OCI-LY7 (cell line): ENCODE results near the gene C20orf141.

Experiments used
- EZH2phosphoT487 ChIP-seq: fragments of 200-600 bp; sonication (generic); IDR thresholded peaks from 2 replicates; pipeline ENCODE4 v1.6.1; 2018; ENCODE audit warnings: low read depth, borderline replicate concordance, mild to moderate bottlenecking, mixed run types, antibody characterized with exemption, low read length, moderate library complexity, mixed read lengths
- TF ChIP-seq, protein P1 (sequence below): fragments of 200-600 bp; sonication (generic); conservative IDR thresholded peaks from 2 replicates; pipeline ENCODE4 v1.5.1; 2014; ENCODE audit warnings: mild to moderate bottlenecking, antibody characterized with exemption, low read length, moderate library complexity, mixed read lengths

DNA sequence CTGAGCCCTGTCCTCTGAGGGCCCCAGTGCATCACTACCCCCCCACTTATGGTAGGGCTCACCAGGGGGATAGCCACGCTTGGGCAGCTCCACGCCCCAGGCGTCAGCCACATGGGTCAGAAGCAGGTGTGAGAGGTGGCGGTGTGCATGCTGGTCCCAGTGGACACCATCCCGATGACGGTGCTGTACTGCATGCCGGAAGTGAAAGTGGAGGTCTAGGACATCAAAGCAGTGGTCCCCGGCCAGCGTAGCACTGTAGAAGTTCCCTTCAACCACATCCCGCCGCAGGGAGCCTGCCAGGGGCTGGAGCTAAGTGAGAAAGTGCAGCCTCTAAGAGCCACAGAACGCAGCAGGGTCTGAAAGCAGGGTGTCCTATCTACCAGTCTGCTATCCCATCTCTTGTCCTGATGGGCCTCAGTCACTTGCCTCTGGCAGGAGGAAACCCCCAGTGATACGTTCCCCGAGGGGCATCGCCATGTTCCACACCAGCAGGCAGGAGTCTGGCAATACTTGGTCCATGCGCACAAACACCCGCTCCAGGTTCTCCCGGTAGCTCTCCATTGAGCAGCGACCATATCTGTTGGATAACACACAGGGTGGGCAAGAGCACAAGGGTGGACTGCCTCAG is 23.5 kb downstream of the C20orf141 start:
- TF ChIP-seq, protein P1, sequence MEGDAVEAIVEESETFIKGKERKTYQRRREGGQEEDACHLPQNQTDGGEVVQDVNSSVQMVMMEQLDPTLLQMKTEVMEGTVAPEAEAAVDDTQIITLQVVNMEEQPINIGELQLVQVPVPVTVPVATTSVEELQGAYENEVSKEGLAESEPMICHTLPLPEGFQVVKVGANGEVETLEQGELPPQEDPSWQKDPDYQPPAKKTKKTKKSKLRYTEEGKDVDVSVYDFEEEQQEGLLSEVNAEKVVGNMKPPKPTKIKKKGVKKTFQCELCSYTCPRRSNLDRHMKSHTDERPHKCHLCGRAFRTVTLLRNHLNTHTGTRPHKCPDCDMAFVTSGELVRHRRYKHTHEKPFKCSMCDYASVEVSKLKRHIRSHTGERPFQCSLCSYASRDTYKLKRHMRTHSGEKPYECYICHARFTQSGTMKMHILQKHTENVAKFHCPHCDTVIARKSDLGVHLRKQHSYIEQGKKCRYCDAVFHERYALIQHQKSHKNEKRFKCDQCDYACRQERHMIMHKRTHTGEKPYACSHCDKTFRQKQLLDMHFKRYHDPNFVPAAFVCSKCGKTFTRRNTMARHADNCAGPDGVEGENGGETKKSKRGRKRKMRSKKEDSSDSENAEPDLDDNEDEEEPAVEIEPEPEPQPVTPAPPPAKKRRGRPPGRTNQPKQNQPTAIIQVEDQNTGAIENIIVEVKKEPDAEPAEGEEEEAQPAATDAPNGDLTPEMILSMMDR, result no peak
- TF ChIP-seq EZH2phosphoT487, result no peak
